Measurements from ENCODE around the gene ZNRF3.

- TF ChIP-seq CTCF (optimal IDR thresholded peaks at IDR 0.05 in 1 of 3, IDR thresholded peaks at IDR 0.05 in 1 of 3, conservative IDR thresholded peaks at IDR 0.05 in 1 of 3; ENCODE audit: extremely low read depth in 1 of 3, insufficient read depth in 2 of 3, low read length in 3 of 3) (no peak), EZH2 (IDR thresholded peaks at IDR 0.05; ENCODE audit: low read length) (no peak)
These were observed 115.3 kb downstream of the ZNRF3 start for GRCh38 chr22:28998681-28999080.
